A673 (cell line): ENCODE data around the gene KRT82.

ENCODE experiments used
- EZH2 ChIP-seq: fragments of 200-600 bp; sonication (generic); IDR thresholded peaks from 2 replicates; pipeline ENCODE4 v1.6.1; 2017; ENCODE audit warnings: borderline replicate concordance, low read depth, mild to moderate bottlenecking, mixed read lengths, antibody characterized with exemption, low read length; ENCODE audit not compliant: poor library complexity, severe bottlenecking
- TF ChIP-seq, protein P1 (sequence below): fragments of 300-800, 200-600 bp; sonication (generic); conservative IDR thresholded peaks from 2 replicates; pipeline ENCODE4 v1.5.1; 2017; ENCODE audit warnings: low read depth, mild to moderate bottlenecking, antibody characterized with exemption, low read length, moderate library complexity, mixed read lengths

DNA sequence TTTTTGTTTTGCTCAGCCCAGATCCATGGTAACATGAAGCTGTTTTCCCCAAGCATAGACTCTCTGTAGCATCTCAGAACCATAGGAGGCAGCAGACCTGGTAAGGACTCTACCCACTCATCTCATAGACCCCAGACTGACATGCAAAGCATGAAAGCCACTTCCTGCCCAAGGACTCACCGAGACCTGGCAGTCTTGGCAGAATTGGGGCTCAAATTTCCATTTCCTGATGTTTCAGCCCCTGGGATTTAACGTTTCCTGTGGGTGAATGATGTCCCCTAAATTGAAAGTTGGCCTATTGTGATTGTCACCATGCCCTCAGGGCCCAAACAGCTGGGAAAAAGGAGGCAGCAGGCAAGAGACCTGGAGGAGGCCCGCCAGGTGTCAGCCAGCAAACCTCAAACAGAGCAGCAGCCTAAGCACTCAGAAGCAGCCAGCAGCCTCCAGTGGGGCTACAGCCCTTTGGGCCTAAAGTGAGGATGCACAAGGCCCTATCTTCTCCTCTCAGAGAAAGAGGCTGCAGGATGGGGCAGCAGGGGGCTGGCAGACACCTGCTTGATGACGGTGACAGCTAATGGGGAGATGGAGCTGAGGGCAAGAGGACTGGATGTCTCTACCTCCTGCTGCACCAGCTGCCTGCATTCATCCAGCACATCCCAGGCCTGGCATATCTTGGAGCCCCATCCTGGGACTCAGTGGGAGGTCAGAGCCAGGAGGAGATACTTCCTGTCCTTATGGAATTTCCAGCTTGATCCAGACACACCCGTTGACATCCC, 47.4 kb downstream of the KRT82 start:
- TF ChIP-seq, protein P1, sequence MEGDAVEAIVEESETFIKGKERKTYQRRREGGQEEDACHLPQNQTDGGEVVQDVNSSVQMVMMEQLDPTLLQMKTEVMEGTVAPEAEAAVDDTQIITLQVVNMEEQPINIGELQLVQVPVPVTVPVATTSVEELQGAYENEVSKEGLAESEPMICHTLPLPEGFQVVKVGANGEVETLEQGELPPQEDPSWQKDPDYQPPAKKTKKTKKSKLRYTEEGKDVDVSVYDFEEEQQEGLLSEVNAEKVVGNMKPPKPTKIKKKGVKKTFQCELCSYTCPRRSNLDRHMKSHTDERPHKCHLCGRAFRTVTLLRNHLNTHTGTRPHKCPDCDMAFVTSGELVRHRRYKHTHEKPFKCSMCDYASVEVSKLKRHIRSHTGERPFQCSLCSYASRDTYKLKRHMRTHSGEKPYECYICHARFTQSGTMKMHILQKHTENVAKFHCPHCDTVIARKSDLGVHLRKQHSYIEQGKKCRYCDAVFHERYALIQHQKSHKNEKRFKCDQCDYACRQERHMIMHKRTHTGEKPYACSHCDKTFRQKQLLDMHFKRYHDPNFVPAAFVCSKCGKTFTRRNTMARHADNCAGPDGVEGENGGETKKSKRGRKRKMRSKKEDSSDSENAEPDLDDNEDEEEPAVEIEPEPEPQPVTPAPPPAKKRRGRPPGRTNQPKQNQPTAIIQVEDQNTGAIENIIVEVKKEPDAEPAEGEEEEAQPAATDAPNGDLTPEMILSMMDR, result 0 out of 2 replicates have a peak, but pooled peaks have one; percentile 11
- TF ChIP-seq EZH2, result no peak
